ENCODE data around the gene P2RX7.

DNA sequence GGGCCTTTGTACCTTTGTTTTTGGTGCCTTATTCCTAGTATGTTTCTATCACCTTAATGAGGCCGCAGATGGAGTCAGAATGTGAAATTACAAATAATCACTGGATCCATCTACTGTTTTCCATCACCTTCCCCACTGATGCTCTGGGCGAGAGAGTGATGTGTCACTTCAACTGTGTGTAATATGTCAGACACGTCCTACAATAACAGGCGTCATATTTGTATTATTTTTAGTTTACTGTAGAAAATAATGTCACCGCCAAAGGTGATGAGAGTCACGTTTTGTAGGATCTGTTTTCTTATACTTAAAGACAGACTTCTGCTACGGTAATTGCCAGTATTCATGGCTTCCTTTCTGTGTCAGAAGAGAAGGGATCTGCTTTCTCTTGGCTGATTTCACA is 54.8 kb downstream of the P2RX7 start:
- TF ChIP-seq CTCF (IDR thresholded peaks at IDR 0.05; ENCODE audit: insufficient read depth, low read length) (no peak), REST (IDR thresholded peaks at IDR 0.05; ENCODE audit: insufficient replicate concordance, low read depth) (no peak)

Data from HL-60 (cell line).